Lower lobe of right lung (tissue), 2 donors: ENCODE measurements around the gene CLN6. TPM values are rescaled to one million over a fixed set of nuclear protein-coding genes. Genes with fewer than 3 reads are reported as not detected.
"Not testable (repeated sequence)": the region's sequence is repeated elsewhere in the genome, so short reads cannot be mapped to it uniquely, and the experiment has no call there.

Experiments
- ATAC-seq, 2 donors: fragments of 200-7000 bp; cut with Tn5 transposase; one replicate each; pipeline ENCODE4 v1.9.1; 2020 to 2022; ENCODE audit warnings: mild to moderate bottlenecking in 2 of 2, moderate library complexity in 2 of 2
- DNase-seq: peaks from one replicate; pipeline ENCODE4 v3.0.0-alpha.2; 2020
- H3K27ac ChIP-seq: fragments of 200-600 bp; one replicate; pipeline ENCODE4 v1.8.0; 2022
- H3K27me3 ChIP-seq: fragments of 200-600 bp; one replicate; pipeline ENCODE4 v1.8.0; 2022; ENCODE audit warnings: low read depth
- H3K36me3 ChIP-seq: fragments of 200-600 bp; one replicate; pipeline ENCODE4 v1.8.0; 2022; ENCODE audit warnings: mild to moderate bottlenecking
- H3K4me1 ChIP-seq: fragments of 200-600 bp; one replicate; pipeline ENCODE4 v1.8.0; 2022
- H3K4me3 ChIP-seq: fragments of 200-600 bp; one replicate; pipeline ENCODE4 v1.8.0; 2022; ENCODE audit warnings: mild to moderate bottlenecking
- H3K9me3 ChIP-seq: fragments of 200-600 bp; one replicate; pipeline ENCODE4 v1.8.0; 2022
- intact Hi-C: fragments of 100-400 bp; cut with DNase I; formaldehyde crosslinking; loops from one replicate; pipeline ENCODE4 v1.11.0; 2022
- total RNA-seq: library from RNA; stranded (reverse); fragmentation: NEBNext Ultra II Directional; extraction: Animal tissue kit (Norgen Biotek cat#: 25700); gene quantifications from one replicate; pipeline ENCODE4 v1.2.1, GENCODE V29; 2021
- TF ChIP-seq, protein P1 (sequence below): fragments of 200-600 bp; IDR thresholded peaks from one replicate; pipeline ENCODE4 v1.8.0; 2022; ENCODE audit warnings: antibody characterized with exemption, mild to moderate bottlenecking
- donor health status: DM: no; HTN: yes; CAD: no; lungs with severe emphysema.

The CLN6 gene
- total RNA-seq, 1 donor from 2014 or later, result 37.9 TPM

DNA sequence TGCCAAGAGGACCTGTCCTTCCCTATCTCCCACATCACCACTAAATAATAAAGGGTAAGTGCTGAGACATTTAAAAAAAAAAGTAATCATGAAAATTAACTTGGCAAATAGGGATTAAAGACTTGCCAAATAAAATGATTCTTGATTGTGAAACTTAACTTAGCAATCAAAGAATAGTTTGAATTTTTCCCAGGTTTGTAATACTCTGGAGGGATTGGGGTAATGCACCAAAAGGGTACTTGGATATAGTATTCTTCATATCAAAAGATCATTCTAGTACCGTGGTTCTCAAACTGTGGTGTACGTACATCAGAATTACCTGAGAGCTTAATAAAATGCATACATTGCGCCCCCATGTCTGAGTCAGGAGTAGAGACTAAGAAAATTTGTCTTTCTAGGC is 52.9 kb downstream of the CLN6 start:
- Histone ChIP-seq H3K27me3 (no peaks in the 10 kb centered on the region), H3K4me3 (no peak overlapping the region), H3K36me3 (peaks cover 79% of the 10 kb centered on the region), H3K9me3 (no peaks in the 10 kb centered on the region), H3K4me1 (peaks cover 5% of the 10 kb centered on the region), H3K27ac (no peak overlapping the region)
- no peak for ATAC-seq
- TF ChIP-seq, protein P1, sequence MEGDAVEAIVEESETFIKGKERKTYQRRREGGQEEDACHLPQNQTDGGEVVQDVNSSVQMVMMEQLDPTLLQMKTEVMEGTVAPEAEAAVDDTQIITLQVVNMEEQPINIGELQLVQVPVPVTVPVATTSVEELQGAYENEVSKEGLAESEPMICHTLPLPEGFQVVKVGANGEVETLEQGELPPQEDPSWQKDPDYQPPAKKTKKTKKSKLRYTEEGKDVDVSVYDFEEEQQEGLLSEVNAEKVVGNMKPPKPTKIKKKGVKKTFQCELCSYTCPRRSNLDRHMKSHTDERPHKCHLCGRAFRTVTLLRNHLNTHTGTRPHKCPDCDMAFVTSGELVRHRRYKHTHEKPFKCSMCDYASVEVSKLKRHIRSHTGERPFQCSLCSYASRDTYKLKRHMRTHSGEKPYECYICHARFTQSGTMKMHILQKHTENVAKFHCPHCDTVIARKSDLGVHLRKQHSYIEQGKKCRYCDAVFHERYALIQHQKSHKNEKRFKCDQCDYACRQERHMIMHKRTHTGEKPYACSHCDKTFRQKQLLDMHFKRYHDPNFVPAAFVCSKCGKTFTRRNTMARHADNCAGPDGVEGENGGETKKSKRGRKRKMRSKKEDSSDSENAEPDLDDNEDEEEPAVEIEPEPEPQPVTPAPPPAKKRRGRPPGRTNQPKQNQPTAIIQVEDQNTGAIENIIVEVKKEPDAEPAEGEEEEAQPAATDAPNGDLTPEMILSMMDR, result no peak
- intact Hi-C loops, result no loop called here
- DNase-seq, result no peak

DNA sequence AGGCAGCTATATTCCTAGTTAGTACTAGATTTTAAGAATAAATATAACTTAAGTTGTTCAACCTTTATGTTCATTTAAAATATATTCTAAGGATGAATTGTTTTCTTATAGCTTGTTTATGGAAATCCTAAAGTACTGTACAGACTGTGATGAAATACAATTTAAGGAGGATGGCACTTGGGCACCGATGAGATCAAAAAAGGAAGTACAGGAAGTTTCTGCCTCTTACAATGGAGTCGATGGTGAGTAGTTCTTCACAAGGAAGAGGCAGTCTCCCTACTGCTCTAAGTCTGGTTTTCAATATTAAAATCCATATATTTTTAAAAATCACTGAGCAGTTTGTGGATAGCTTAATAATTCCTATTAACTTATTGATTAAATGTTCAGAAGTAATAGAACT is 54.0 kb downstream of the CLN6 start:
- Histone ChIP-seq H3K4me1 (peaks cover 5% of the 10 kb centered on the region), H3K4me3 (no peak overlapping the region), H3K27me3 (no peaks in the 10 kb centered on the region), H3K9me3 (no peaks in the 10 kb centered on the region), H3K27ac (no peak overlapping the region), H3K36me3 (peaks cover 73% of the 10 kb centered on the region)
- intact Hi-C loops, result no loop called here
- ATAC-seq (no peak), DNase-seq (no peak)
- TF ChIP-seq, protein P1, result no peak

DNA sequence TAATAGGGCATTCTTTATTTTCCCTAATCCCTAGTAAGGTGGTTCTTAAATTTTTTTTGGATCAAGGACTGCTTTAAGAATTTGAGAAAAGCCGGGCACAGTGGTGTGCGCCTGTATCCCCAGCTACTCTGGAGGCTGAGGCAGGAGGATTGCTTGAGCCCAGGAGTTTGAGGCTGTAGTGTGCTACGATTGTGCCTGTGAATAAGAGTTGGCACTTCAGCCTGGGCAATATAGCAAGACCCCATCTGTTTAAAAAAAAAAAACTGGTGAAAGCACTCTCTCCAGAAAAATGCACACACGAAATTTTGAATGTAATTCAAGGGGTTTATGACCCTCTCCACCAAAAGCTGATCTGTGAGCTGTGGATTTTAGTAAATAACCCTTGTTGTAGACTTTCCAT is 56.4 kb downstream of the CLN6 start:
- ATAC-seq (no peak), DNase-seq (no peak)
- no peak overlapping the region for H3K4me3 ChIP-seq
- H3K27ac ChIP-seq, result no peak overlapping the region
- TF ChIP-seq, protein P1, result no peak
- H3K36me3 ChIP-seq, result peaks cover 77% of the 10 kb centered on the region
- H3K27me3 ChIP-seq, result no peaks in the 10 kb centered on the region
- H3K4me1 ChIP-seq, result peaks cover 5% of the 10 kb centered on the region
- H3K9me3 ChIP-seq, result no peaks in the 10 kb centered on the region
- intact Hi-C loops, result no loop called here

DNA sequence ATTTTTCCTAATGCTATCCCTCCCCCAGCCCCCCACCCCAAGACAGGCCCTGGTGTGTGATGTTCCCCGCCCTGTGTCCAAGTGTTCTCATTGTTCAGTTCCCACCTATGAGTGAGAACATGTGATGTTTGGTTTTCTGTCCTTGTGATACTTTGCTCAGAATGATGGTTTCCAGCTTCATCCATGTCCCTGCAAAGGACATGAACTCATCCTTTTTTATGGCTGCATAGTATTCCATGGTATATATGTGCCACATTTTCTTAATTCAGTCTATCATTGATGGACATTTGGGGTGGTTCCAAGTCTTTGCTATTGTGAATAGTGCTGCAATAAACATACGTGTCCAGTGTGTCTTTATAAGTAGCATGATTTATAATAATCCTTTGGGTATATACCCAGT is 57.5 kb downstream of the CLN6 start:
- H3K4me3 ChIP-seq, H3K4me1 ChIP-seq, H3K27me3 ChIP-seq, H3K9me3 ChIP-seq, H3K27ac ChIP-seq, intact Hi-C loops, DNase-seq, ATAC-seq: not testable (repeated sequence)
- peaks cover 68% of the 10 kb centered on the region for H3K36me3 ChIP-seq

DNA sequence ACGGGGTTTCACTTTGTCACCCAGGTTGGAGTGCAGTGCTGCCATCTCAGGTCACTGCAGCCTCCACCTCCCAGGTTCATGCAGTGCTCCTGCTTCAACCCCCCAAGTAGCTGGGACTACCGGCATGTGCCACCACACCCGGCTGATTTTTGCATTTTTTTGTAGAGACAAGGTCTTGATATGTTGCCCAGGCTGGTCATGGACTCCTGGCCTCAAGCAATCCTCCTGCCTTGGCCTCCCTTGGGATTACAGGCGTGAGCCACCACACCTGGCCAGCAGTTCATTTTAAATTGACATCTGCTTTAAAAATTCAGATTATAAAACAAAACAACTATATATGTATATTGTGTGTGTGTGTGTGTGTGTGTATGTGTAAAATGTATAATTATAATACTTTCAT is 62.7 kb downstream of the CLN6 start:
- Histone ChIP-seq H3K27ac (no peak overlapping the region), H3K4me1 (no peaks in the 10 kb centered on the region), H3K27me3 (no peaks in the 10 kb centered on the region), H3K9me3 (no peaks in the 10 kb centered on the region), H3K4me3 (no peak overlapping the region), H3K36me3 (peaks cover 66% of the 10 kb centered on the region)
- intact Hi-C loops, result no loop called here
- TF ChIP-seq, protein P1, result no peak
- DNase-seq (no peak), ATAC-seq (no peak)

DNA sequence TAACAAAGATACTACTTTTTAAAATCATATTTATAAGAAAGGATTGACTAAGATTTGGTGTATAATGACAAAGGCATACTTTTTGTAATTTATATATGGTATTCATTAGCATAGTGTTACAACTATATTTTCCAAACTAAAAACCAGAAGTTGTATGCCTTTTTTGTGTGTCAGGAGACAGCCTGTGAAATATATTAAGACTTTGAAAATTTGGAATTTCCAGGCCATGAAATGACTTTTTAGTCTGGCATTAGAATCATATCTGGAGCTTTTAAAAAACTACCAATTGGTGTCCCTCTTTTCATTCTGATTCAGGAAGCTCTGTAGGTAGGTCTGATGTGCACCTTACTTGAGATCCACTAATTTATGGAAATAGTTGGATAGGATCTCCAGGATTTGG is 66.3 kb downstream of the CLN6 start:
- no peak overlapping the region for H3K27ac ChIP-seq
- peaks cover 4% of the 10 kb centered on the region for H3K4me1 ChIP-seq
- H3K36me3 ChIP-seq, result peaks cover 70% of the 10 kb centered on the region
- DNase-seq (no peak), ATAC-seq (no peak)
- intact Hi-C loops, result no loop called here
- no peaks in the 10 kb centered on the region for H3K9me3 ChIP-seq
- H3K4me3 ChIP-seq, result no peak overlapping the region
- TF ChIP-seq, protein P1, result no peak
- no peaks in the 10 kb centered on the region for H3K27me3 ChIP-seq
